Type B pancreatic cell (in vitro differentiated cells): ENCODE results near the gene PSMB7. TPM values are rescaled to one million over a fixed set of nuclear protein-coding genes. Genes with fewer than 3 reads are reported as not detected.

Experiments used
- DNase-seq: peaks from one replicate; pipeline ENCODE4 v3.0.0; 2021; ENCODE audit warnings: mixed read lengths; ENCODE audit not compliant: unreplicated experiment; ENCODE audit errors: extremely low spot score
- H3K27ac Mint-ChIP-seq: 2 replicates; pipeline ENCODE4 v1.8.0; 2021; ENCODE audit warnings: mild to moderate bottlenecking, mixed read lengths
- H3K27me3 Mint-ChIP-seq: 2 replicates; pipeline ENCODE4 v1.8.0; 2021; ENCODE audit warnings: mixed read lengths
- H3K36me3 Mint-ChIP-seq: 2 replicates; pipeline ENCODE4 v1.8.0; 2021; ENCODE audit warnings: mixed read lengths
- H3K4me1 Mint-ChIP-seq: one replicate; pipeline ENCODE4 v1.8.0; 2021; ENCODE audit warnings: mixed read lengths; ENCODE audit not compliant: unreplicated experiment
- H3K4me3 Mint-ChIP-seq: 2 replicates; pipeline ENCODE4 v1.8.0; 2021; ENCODE audit warnings: mild to moderate bottlenecking, mixed read lengths
- H3K9me3 Mint-ChIP-seq: 2 replicates; pipeline ENCODE4 v1.8.0; 2021; ENCODE audit warnings: mixed read lengths
- total RNA-seq: library from RNA; stranded (reverse); gene quantifications from 2 replicates; pipeline ENCODE4 v1.2.1, GENCODE V29; 2021; ENCODE audit warnings: low replicate concordance
- TF ChIP-seq, protein P1 (sequence below): fragments of 200-600 bp; sonication (generic); conservative IDR thresholded peaks from 2 replicates; pipeline ENCODE4 v1.5.0; 2021; ENCODE audit warnings: antibody characterized with exemption, mild to moderate bottlenecking

Gene PSMB7
- total RNA-seq, 1 donor from 2014 or later = 168 TPM

DNA sequence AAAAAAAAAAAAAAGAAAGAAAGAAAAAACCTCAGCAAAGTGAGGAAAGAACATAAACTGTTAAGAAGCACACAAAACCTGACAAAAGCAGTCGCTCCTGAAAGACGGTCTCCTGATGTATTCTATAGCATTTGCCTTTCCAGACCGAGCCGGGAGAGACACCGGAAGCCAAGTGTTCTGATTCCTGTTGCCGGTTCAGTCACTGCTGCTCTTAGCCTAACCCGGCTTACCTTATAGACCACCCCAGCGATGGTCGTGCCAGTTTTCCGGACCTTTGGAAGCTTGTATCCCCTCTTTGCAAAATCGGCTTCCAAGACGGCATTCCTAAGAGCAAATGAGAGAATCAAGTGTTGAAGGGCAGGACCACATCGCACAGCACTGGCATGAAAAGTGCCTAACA, 630 bp downstream of the PSMB7 start:
- H3K4me3 Mint-ChIP-seq = peak overlapping the region; percentile 99
- H3K27ac Mint-ChIP-seq = peak overlapping the region; percentile 96
- H3K27me3 Mint-ChIP-seq = peaks cover 3% of the 10 kb centered on the region
- H3K36me3 Mint-ChIP-seq = peaks cover 18% of the 10 kb centered on the region
- H3K4me1 Mint-ChIP-seq = peaks cover 12% of the 10 kb centered on the region
- peak; percentile 37 for DNase-seq
- TF ChIP-seq, protein P1, sequence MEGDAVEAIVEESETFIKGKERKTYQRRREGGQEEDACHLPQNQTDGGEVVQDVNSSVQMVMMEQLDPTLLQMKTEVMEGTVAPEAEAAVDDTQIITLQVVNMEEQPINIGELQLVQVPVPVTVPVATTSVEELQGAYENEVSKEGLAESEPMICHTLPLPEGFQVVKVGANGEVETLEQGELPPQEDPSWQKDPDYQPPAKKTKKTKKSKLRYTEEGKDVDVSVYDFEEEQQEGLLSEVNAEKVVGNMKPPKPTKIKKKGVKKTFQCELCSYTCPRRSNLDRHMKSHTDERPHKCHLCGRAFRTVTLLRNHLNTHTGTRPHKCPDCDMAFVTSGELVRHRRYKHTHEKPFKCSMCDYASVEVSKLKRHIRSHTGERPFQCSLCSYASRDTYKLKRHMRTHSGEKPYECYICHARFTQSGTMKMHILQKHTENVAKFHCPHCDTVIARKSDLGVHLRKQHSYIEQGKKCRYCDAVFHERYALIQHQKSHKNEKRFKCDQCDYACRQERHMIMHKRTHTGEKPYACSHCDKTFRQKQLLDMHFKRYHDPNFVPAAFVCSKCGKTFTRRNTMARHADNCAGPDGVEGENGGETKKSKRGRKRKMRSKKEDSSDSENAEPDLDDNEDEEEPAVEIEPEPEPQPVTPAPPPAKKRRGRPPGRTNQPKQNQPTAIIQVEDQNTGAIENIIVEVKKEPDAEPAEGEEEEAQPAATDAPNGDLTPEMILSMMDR = no peak
- peaks cover 5% of the 10 kb centered on the region for H3K9me3 Mint-ChIP-seq

DNA sequence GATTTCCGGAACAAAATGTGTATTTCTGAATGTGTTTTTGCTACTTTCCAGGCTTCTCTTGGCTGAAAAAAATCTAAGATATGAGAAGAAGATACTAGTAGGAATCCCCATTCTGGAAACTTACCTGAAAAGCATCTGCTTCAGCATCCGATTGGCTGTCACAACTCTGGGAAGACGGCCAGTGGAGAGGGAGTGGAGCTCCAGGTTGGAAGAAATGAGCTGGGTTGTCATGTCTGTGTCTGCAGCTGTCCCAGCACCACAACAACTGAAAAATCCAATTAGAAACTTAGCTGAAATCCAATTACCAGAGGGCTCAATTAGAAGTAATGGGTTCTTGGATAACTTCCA, 3.0 kb downstream of the PSMB7 start:
- H3K36me3 Mint-ChIP-seq = peaks cover 25% of the 10 kb centered on the region
- H3K27me3 Mint-ChIP-seq = peaks cover 3% of the 10 kb centered on the region
- H3K27ac Mint-ChIP-seq = no peak overlapping the region
- no peak for DNase-seq
- no peak overlapping the region for H3K4me3 Mint-ChIP-seq
- TF ChIP-seq, protein P1 = no peak
- peaks cover 5% of the 10 kb centered on the region for H3K9me3 Mint-ChIP-seq
- peaks cover 12% of the 10 kb centered on the region for H3K4me1 Mint-ChIP-seq

DNA sequence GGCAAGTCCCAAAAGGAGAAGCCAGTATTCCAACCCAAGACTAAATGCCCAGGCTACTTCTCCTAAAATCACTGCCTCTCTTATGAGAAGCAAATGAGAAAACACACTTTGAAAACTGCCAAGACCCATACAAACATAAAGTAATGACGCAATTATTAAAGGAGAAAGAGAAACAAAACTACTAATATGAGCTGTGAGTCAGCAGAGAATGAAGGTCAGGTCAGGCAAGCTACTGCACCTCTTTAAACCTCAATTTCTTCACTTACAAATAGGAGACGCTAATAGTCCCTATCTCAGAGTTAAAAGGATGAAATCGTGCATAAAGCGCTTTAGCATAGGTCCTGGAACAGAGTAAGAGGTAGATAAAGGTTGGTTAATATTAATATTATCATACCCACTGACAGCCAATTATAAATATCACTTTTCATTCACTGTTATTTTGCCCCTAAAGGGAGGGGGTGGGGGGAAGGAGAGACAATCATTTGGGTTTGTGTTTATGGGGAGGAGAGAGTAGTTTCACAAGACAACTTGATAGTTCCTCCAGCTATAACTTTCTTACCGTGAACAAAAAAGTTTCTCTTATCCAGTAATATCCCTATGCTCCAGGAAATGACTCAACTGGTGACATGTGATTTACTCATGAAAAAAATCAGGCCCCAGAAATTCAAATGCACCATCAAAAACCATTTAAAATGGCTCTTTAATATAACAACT, 3.6 kb downstream of the PSMB7 start:
- TF ChIP-seq, protein P1 = no peak
- H3K27me3 Mint-ChIP-seq = peaks cover 3% of the 10 kb centered on the region
- H3K27ac Mint-ChIP-seq = no peak overlapping the region
- H3K36me3 Mint-ChIP-seq = peaks cover 26% of the 10 kb centered on the region
- H3K4me1 Mint-ChIP-seq = peaks cover 12% of the 10 kb centered on the region
- H3K4me3 Mint-ChIP-seq = no peak overlapping the region
- peaks cover 5% of the 10 kb centered on the region for H3K9me3 Mint-ChIP-seq
- DNase-seq = no peak

DNA sequence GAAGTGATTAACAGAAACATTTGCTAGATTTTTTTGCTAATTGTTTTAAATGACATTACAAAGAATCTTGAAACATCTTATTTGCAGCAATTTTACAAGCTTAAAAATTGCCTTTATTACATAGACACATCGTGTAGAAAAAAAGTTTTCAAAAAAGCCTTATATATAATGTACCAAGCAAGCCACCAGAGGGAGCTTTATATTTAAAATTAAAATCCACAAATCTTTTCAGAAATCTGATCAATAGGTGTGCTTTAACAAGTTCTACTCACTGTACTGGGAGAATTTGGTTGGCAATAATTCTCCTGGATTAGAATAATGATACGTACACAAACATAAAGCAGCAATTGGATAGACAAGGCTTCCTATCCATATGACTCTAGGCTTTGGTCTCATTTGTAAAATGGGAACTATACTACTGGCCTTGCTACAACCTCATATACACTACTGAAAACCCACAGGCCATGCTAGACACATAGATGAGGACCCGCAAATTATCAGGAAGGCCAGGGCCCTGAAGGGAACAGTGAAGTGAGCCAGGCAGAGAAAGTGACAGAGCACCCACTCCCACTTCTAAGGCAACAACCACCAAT, 4.8 kb downstream of the PSMB7 start:
- H3K9me3 Mint-ChIP-seq = peaks cover 2% of the 10 kb centered on the region
- H3K4me3 Mint-ChIP-seq = no peak overlapping the region
- H3K36me3 Mint-ChIP-seq = peaks cover 28% of the 10 kb centered on the region

DNA sequence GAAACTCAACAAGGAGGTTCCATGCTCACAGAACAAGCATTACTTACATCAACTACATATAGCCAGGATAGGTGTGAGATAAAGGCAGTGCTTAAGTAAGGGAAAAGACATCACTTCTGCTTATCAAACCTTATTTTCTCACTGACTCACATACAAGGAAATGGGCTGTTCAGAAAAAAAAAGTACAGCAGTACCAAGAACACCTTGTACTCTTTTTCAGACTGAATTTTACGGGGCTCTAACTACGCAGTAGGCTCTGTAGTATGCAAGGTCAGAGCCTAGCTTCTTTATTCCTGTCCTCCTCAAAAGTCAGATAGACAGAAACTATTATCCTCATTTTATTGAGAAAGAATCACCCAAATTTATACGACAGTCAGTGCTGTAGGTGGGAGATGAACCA, 5.8 kb downstream of the PSMB7 start:
- no peaks in the 10 kb centered on the region for H3K9me3 Mint-ChIP-seq
- peaks cover 5% of the 10 kb centered on the region for H3K4me1 Mint-ChIP-seq
- peaks cover 25% of the 10 kb centered on the region for H3K36me3 Mint-ChIP-seq
- no peak for DNase-seq
- H3K27ac Mint-ChIP-seq = no peak overlapping the region
- no peaks in the 10 kb centered on the region for H3K27me3 Mint-ChIP-seq
- TF ChIP-seq, protein P1 = no peak
- no peak overlapping the region for H3K4me3 Mint-ChIP-seq

More for the DNA sequence above, 4.8 kb downstream of the PSMB7 start:
- TF ChIP-seq, protein P1 = peak; percentile 74
- no peak for DNase-seq
- no peak overlapping the region for H3K27ac Mint-ChIP-seq
- H3K4me1 Mint-ChIP-seq = peaks cover 9% of the 10 kb centered on the region
- H3K27me3 Mint-ChIP-seq = peaks cover 1% of the 10 kb centered on the region
